Ovary (tissue), 9 donors: ENCODE results near the gene MAN1A1. TPM values are rescaled to one million over a fixed set of nuclear protein-coding genes. Genes with fewer than 3 reads are reported as not detected.
"Not testable (repeated sequence)": the region's sequence is repeated elsewhere in the genome, so short reads cannot be mapped to it uniquely, and the experiment has no call there.

Experiments
- DNase-seq, 5 donors: peaks; one replicate each; pipeline ENCODE4 v3.0.0-alpha.2; 2019 to 2020
- H3K27ac ChIP-seq, 2 donors: fragments of 200-600 bp; one replicate each; pipeline versions ENCODE4 v1.5.1 to v1.8.0; 2019 to 2022
- H3K27me3 ChIP-seq: fragments of 200-600 bp; one replicate; pipeline ENCODE4 v1.8.0; 2022
- H3K36me3 ChIP-seq: fragments of 200-600 bp; sonication (generic); one replicate; pipeline ENCODE4 v1.5.1; 2019
- H3K4me1 ChIP-seq: one replicate; pipeline ENCODE4 v1.8.1; 2013; ENCODE audit warnings: mild to moderate bottlenecking, moderate library complexity; ENCODE audit not compliant: insufficient read depth
- H3K4me3 ChIP-seq: fragments of 200-600 bp; sonication (generic); one replicate; pipeline ENCODE4 v1.5.1; 2017
- H3K9me3 ChIP-seq, 2 donors: fragments of 200-600 bp in 1 of 2; sonication (generic) in 1 of 2; one replicate each; pipeline versions ENCODE4 v1.5.1 to v1.8.1; 2013 to 2019; ENCODE audit warnings: mild to moderate bottlenecking in 1 of 2, moderate library complexity in 1 of 2
- CTCF ChIP-seq, 3 donors: fragments of 450-650 bp in 2 of 3; fragments of 200-600 bp in 1 of 3; IDR thresholded peaks; one replicate each; pipeline versions ENCODE4 v1.5.1 to v1.8.0; 2016 to 2022; ENCODE audit warnings: antibody characterized with exemption in 3 of 3, mild to moderate bottlenecking in 1 of 3
- EP300 ChIP-seq: sonication (generic); formaldehyde crosslinking; IDR thresholded peaks from one replicate; pipeline ENCODE4 v1.6.1; 2017; ENCODE audit warnings: antibody characterized with exemption
- POLR2A ChIP-seq: fragments of 450-650 bp; IDR thresholded peaks from one replicate; pipeline ENCODE4 v1.6.1; 2017; ENCODE audit warnings: antibody characterized with exemption, mild to moderate bottlenecking, moderate library complexity
- WGBS, 3 donors: extraction: QIAGEN DNeasy Blood & Tissue Kit in 1 of 3; methylation state at CpG; one replicate each; pipeline versions ENCODE4 v1.1.5 to v1.1.7; 2013 to 2017; 5-methylcytosine and 5-hydroxymethylcytosine counted together
- intact Hi-C, 4 donors: fragments of 100-400 bp; cut with DNase I; formaldehyde crosslinking; loops; one replicate each; pipeline versions ENCODE4 v1.11.0 to v1.15.1; 2022 to 2023
- polyA plus RNA-seq, 2 donors: library from polyadenylated mRNA; stranded (reverse); fragments of 200-250 nt in 1 of 2; fragments of 350-450 nt in 1 of 2; fragmentation: Illumina TruSeq in 1 of 2; extraction: RNeasy Lipid Tissue Mini Kit (QIAGEN cat#74804) in 1 of 2; gene quantifications; one replicate each; pipeline ENCODE4 v1.2.3, GENCODE V29; 2013 to 2014
- total RNA-seq, 7 donors: library from RNA; depleted of rRNA in 2 of 7; stranded (reverse); fragments of >200 nt in 2 of 7; fragmentation: NEBNext Ultra II Directional in 3 of 7; extraction: Animal tissue kit (Norgen Biotek cat#: 25700) in 3 of 7; gene quantifications; one replicate each; pipeline versions ENCODE4 v1.1.0 to v1.2.4, GENCODE V29; 2016 to 2023
- donor health status: DM: no; HTN: no; CAD: no; lungs with moderate emphysema.
- donor health status: DM: no; HTN: no; CAD: no.
- donor health status: Bipolar disorder and iron deficiency.
- donor health status: DM: yes; HTN: yes; CAD: no.
- donor health status: DM: no; HTN: no; CAD: no.
- donor health status: DM: yes; HTN: yes; CAD: no.

MAN1A1 gene
- total and polyA plus RNA-seq, 9 donors, result 22.1 to 49.6 (median 31.8) TPM

GRCh38 chr6:119296036-119297035, 53.2 kb downstream of the MAN1A1 start:
- Histone ChIP-seq H3K36me3 (no peaks in the 10 kb centered on the region), H3K27me3 (no peaks in the 10 kb centered on the region), H3K27ac (no peak overlapping the region), H3K4me1 (no peaks in the 10 kb centered on the region), H3K4me3 (no peak overlapping the region), H3K9me3 (no peaks in the 10 kb centered on the region)
- 66 to 83% (median 73%) methylated on average over 4 of the region's 4 CpGs for WGBS, 3 donors
- intact Hi-C loops, result no loop called here
- DNase-seq, result no peak
- TF ChIP-seq CTCF (IDR thresholded peaks at IDR 0.05), result no peak
- no peak for TF ChIP-seq EP300
- TF ChIP-seq POLR2A, result no peak

DNA sequence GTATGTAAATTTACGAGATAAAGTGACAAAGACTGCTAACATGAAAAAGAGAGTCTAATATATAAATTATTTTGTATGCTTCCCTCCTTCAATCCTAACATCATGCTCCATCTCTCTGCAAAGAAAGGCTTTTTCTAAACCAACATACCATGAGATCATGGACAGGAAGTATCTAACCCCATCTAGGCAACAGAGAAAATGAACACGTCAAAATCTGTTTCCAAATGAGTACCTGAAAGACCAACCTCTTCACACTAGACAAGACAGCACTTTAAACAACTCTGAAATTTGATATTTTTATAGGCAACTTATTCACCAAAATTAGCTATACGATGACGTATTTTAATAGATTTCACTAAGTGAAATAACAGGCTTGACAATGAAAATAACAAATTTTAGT, 54.6 kb downstream of the MAN1A1 start:
- H3K27me3 ChIP-seq, result no peaks in the 10 kb centered on the region
- WGBS, 3 donors, result 90 to 95% (median 91%) methylated on average over 4 of the region's 4 CpGs
- no peak overlapping the region for H3K27ac ChIP-seq
- TF ChIP-seq EP300 (no peak), CTCF (IDR thresholded peaks at IDR 0.05) (no peak), POLR2A (no peak)
- no peaks in the 10 kb centered on the region for H3K36me3 ChIP-seq
- H3K4me1 ChIP-seq, result no peaks in the 10 kb centered on the region
- DNase-seq, result no peak
- intact Hi-C loops, result no loop called here
- no peaks in the 10 kb centered on the region for H3K9me3 ChIP-seq
- H3K4me3 ChIP-seq, result no peak overlapping the region

GRCh38 chr6:119291060-119291459, 58.5 kb downstream of the MAN1A1 start:
- H3K4me1 ChIP-seq, DNase-seq, H3K27ac ChIP-seq, H3K9me3 ChIP-seq, H3K4me3 ChIP-seq, H3K27me3 ChIP-seq, intact Hi-C loops, H3K36me3 ChIP-seq: not testable (repeated sequence)
- 81 to 86% (median 84%) methylated on average over 3 of the region's 3 CpGs for WGBS, 3 donors

GRCh38 chr6:119290306-119290705, 59.3 kb downstream of the MAN1A1 start:
- WGBS, 3 donors, result 48 to 75% (median 72%) methylated on average over 2 of the region's 2 CpGs
- Histone ChIP-seq H3K9me3 (no peaks in the 10 kb centered on the region), H3K4me3 (no peak overlapping the region), H3K27me3 (no peaks in the 10 kb centered on the region), H3K4me1 (no peaks in the 10 kb centered on the region), H3K27ac (no peak overlapping the region), H3K36me3 (no peaks in the 10 kb centered on the region)
- TF ChIP-seq CTCF (IDR thresholded peaks at IDR 0.05) (no peak), POLR2A (no peak), EP300 (no peak)
- DNase-seq, result no peak
- intact Hi-C loops, result no loop called here

GRCh38 chr6:119289651-119290050, 59.9 kb downstream of the MAN1A1 start:
- Histone ChIP-seq H3K27me3 (no peaks in the 10 kb centered on the region), H3K27ac (no peak overlapping the region), H3K36me3 (no peaks in the 10 kb centered on the region), H3K4me1 (no peaks in the 10 kb centered on the region), H3K4me3 (no peak overlapping the region), H3K9me3 (no peaks in the 10 kb centered on the region)
- 82 to 86% (median 84%) methylated on average over 3 of the region's 3 CpGs for WGBS, 3 donors
- no peak for TF ChIP-seq CTCF (IDR thresholded peaks at IDR 0.05)
- TF ChIP-seq POLR2A, result no peak
- TF ChIP-seq EP300, result no peak
- intact Hi-C loops, result loop anchor here in 1 of 4 donors (5.0 kb wide), 1 partner anchor 1658 kb away; no protein-coding TSS in a partner anchor
- no peak for DNase-seq
